BE2C (cell line): ENCODE measurements around the gene IQCH.
"Not testable (repeated sequence)": the region's sequence is repeated elsewhere in the genome, so short reads cannot be mapped to it uniquely, and the experiment has no call there.

Experiments used
- DNase-seq: peaks from one replicate; pipeline ENCODE4 v3.0.0-alpha.2; 2020
- H3K27me3 ChIP-seq: fragments of 250-450 bp; sonication (Bioruptor Pico); 2 replicates; pipeline ENCODE4 v1.5.1; 2020; ENCODE audit warnings: mild to moderate bottlenecking
- H3K36me3 ChIP-seq: fragments of 250-450 bp; sonication (Bioruptor Pico); 2 replicates; pipeline ENCODE4 v1.5.1; 2020; ENCODE audit warnings: mild to moderate bottlenecking
- H3K4me1 ChIP-seq: fragments of 250-450 bp; sonication (Bioruptor Pico); 2 replicates; pipeline ENCODE4 v1.5.1; 2020
- H3K4me3 ChIP-seq: 2 replicates; pipeline ENCODE4 v1.5.1; 2011; ENCODE audit warnings: low read depth, low read length
- H3K9me3 ChIP-seq: fragments of 250-450 bp; sonication (Bioruptor Pico); 2 replicates; pipeline ENCODE4 v1.5.1; 2020
- TF ChIP-seq, protein P1 (sequence below): IDR thresholded peaks from 2 replicates; pipeline ENCODE4 v1.5.1; 2012; ENCODE audit warnings: mild to moderate bottlenecking, low read depth, low read length

The IQCH gene

DNA sequence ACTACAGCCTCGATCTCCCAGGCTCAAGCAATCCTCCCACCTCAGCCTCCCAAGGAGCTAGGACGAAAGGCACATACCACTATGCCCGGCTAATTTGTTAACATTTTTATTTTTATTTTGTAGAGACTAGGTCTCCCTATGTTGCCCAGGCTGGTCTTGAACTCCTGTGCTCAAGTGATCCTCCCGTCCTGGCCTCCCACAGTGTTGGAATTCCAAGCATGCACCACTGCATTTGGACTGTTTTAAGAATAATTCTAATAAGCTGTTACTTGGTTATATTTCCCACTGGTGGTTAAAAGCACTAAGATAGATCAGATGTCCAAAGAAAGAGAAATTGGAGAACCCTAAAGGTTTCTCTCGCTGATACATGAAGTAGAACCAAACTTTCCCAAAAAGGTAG lies 3.3 kb upstream of the IQCH start:
- no peak for DNase-seq

DNA sequence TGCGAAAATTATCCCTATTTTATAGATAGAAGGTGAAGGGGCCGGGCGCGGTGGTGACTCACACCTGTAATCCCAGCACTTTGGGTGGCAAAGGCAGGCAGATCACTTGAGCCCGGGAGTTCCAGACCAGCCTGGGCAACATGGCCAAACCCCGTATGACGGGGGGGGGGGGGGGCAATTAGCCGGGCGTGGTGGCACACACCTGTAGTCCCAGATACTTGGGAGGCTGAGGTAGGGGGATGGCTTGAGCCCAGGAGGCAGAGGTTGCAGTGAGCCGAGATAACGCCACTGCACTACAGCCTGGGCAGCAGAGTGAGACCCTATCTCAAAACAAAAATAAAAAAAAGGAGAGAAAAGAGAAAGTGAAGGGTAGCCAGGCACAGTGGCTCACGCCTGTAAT lies 1.5 kb upstream of the IQCH start:
- H3K36me3 ChIP-seq, result no peaks in the 10 kb centered on the region
- H3K4me1 ChIP-seq, result no peaks in the 10 kb centered on the region
- no peak for DNase-seq
- no peaks in the 10 kb centered on the region for H3K9me3 ChIP-seq
- H3K4me3 ChIP-seq, result peak overlapping the region; percentile 90; the same call in 1 of the 2 replicates
- TF ChIP-seq, protein P1, sequence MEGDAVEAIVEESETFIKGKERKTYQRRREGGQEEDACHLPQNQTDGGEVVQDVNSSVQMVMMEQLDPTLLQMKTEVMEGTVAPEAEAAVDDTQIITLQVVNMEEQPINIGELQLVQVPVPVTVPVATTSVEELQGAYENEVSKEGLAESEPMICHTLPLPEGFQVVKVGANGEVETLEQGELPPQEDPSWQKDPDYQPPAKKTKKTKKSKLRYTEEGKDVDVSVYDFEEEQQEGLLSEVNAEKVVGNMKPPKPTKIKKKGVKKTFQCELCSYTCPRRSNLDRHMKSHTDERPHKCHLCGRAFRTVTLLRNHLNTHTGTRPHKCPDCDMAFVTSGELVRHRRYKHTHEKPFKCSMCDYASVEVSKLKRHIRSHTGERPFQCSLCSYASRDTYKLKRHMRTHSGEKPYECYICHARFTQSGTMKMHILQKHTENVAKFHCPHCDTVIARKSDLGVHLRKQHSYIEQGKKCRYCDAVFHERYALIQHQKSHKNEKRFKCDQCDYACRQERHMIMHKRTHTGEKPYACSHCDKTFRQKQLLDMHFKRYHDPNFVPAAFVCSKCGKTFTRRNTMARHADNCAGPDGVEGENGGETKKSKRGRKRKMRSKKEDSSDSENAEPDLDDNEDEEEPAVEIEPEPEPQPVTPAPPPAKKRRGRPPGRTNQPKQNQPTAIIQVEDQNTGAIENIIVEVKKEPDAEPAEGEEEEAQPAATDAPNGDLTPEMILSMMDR, result no peak
- no peaks in the 10 kb centered on the region for H3K27me3 ChIP-seq

More for the DNA sequence above, 3.3 kb upstream of the IQCH start:
- H3K4me1 ChIP-seq, result no peaks in the 10 kb centered on the region
- no peaks in the 10 kb centered on the region for H3K36me3 ChIP-seq
- no peak overlapping the region for H3K4me3 ChIP-seq
- TF ChIP-seq, protein P1, result no peak
- H3K9me3 ChIP-seq, result no peaks in the 10 kb centered on the region
- no peaks in the 10 kb centered on the region for H3K27me3 ChIP-seq

DNA sequence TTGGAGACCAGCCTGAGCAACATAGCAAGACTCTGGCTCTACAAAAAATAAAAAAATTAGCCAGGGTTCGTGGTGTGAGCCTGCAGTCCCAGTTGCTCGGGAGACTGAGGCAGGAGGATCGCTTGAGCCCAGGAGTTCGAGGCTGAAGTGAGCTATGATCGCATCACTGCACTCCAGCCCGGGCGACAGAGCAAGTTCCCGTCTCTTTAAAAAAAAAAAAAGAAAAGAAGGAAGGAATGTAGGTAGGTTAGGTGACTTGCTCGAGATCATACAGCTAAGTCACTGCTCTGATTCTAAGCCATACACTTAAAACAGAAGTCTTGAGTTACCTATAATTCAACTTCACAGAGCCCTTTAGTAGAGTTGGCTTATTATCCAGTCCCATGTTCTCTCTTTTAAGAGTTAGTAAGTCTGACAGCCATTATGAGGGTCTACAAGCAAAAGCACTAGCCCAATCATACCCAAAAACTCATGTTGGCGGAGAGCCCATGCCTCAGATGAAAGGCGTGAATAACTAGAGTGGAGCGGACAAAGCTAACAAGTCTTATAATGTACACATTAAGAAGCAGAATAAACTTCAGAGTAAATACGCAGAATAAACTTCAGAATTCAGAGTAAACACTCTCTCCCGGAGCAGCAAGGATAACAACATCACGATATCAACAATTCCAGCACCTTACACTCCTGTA lies 893 bp upstream of the IQCH start:
- Histone ChIP-seq H3K9me3 (no peaks in the 10 kb centered on the region), H3K27me3 (no peaks in the 10 kb centered on the region), H3K4me3 (peak overlapping the region; percentile 90), H3K36me3 (no peaks in the 10 kb centered on the region), H3K4me1 (no peaks in the 10 kb centered on the region)
- TF ChIP-seq, protein P1, result no peak
- no peak for DNase-seq

DNA sequence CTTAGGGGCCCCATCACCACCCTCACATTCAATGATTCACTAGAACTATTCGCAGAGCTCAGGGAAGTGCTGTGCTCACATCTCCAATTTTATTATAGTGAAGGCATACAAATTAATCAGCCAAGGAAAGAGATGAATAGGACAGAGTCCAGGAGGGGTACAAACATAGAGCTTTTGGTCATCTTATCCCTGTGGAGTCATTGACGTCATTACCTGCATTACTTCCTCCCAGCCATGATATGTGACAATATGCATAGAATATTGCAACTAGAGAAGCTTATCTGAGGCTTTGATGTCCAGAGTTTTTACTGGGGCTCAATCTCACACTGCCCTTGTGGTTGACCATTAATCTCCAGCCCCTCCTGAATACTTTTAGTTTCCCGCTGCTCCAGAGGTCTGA lies 1.5 kb downstream of the IQCH start:
- TF ChIP-seq, protein P1, result no peak
- H3K9me3 ChIP-seq, result no peaks in the 10 kb centered on the region

DNA sequence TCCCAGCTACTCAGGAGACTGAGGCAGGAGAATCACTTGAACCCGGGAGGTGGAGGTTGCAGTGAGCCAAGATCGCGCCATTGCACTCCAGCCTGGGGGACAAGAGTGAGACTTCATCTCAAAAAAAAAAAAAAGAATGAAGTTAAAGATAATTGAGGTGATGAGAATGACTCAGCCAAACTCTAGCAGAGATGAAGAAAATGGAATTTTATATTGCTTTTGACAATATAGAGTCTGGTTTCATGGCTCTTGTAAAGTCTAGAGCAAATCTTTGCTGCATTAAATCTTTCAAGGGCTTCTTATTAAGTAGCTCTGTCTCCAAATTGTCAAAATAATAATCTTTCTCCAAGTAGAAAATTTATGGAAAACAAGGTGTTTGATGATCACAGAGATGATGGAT lies 3.8 kb downstream of the IQCH start:
- H3K27me3 ChIP-seq, H3K4me1 ChIP-seq, H3K9me3 ChIP-seq, H3K4me3 ChIP-seq, DNase-seq, H3K36me3 ChIP-seq: not testable (repeated sequence)

More for the DNA sequence above, 1.5 kb downstream of the IQCH start:
- Histone ChIP-seq H3K4me3 (no peak overlapping the region), H3K27me3 (no peaks in the 10 kb centered on the region), H3K36me3 (no peaks in the 10 kb centered on the region), H3K4me1 (no peaks in the 10 kb centered on the region)
- DNase-seq, result no peak

DNA sequence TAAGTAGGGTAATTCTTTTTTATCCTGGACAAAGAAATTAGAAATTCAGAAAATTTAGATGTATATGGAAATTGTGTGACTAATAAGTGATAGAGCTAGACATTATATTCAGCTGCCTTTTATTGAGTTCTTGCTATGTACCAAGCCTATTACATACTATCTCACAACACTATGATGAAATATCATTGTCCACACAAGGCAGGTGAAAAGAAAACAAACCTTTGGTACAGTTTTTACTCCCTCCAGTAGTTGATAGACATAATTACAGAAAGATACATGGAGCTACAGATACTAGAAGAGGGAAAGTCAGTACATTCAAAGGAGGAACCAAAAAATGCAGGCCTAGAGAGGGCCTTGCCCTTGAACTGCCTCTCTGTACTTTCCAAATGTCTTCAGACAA lies 4.8 kb downstream of the IQCH start:
- H3K27me3 ChIP-seq, result no peaks in the 10 kb centered on the region
- TF ChIP-seq, protein P1, result no peak
- no peaks in the 10 kb centered on the region for H3K4me1 ChIP-seq
- H3K9me3 ChIP-seq, result no peaks in the 10 kb centered on the region
- no peaks in the 10 kb centered on the region for H3K36me3 ChIP-seq
- no peak overlapping the region for H3K4me3 ChIP-seq
- DNase-seq, result no peak
